Stimulated activated naive B cell treated with anti-CD40 and anti-IgM and Interleukin-4, amounts not matched to agents 10 μg/mL and 1 μg/mL and 100 μg/mL, for 72 hours (primary cell): ENCODE results near the gene FRMD4B.

ENCODE experiments used
- ATAC-seq, 2 donors: fragments of 150-1000 bp; cut with Tn5 transposase; replicated peaks; 2 replicates each; pipeline ENCODE4 v1.10.0; 2021; ENCODE audit warnings: moderate library complexity in 1 of 2
- DNase-seq: peaks from one replicate; pipeline ENCODE4 v3.0.0; 2021
- H3K27ac Mint-ChIP-seq: one replicate; pipeline ENCODE4 v1.8.0; 2022; ENCODE audit warnings: mild to moderate bottlenecking, mixed read lengths
- H3K27me3 Mint-ChIP-seq, 2 donors: one replicate each; pipeline ENCODE4 v1.8.0; 2022; ENCODE audit warnings: mixed read lengths in 2 of 2
- H3K36me3 Mint-ChIP-seq, 2 donors: one replicate each; pipeline ENCODE4 v1.8.0; 2022; ENCODE audit warnings: mixed read lengths in 2 of 2, mild to moderate bottlenecking in 1 of 2
- H3K4me1 Mint-ChIP-seq, 2 donors: one replicate each; pipeline ENCODE4 v1.8.0; 2022; ENCODE audit warnings: mixed read lengths in 2 of 2, mild to moderate bottlenecking in 1 of 2
- H3K4me3 Mint-ChIP-seq, 2 donors: one replicate each; pipeline ENCODE4 v1.8.0; 2022; ENCODE audit warnings: mild to moderate bottlenecking in 2 of 2, mixed read lengths in 2 of 2, moderate library complexity in 1 of 2
- H3K9me3 Mint-ChIP-seq, 2 donors: one replicate each; pipeline ENCODE4 v1.8.0; 2022; ENCODE audit warnings: mixed read lengths in 2 of 2, mild to moderate bottlenecking in 1 of 2

FRMD4B gene

DNA sequence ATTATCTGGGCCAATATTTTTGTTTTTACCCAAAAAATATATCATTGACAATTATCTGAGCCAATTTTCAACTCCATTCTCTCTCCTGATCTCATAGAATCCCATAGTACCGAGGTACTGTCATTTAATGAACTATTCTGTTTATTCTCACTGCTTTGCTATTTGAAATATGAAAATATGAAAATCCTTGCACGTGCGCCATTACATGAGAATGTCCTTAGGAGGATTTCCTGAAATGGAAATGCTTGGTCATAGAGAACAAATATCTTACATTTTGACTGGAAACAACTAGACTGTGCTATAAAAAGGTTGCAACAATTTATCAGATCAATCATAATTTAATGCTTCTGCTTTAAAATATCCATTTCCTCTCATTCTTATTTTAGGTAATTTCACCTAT lies 18.3 kb downstream of the FRMD4B start:
- Mint-ChIP-seq H3K27me3 (peaks cover 0 to 7% of the 10 kb centered on the region in 2 donors), H3K4me1 (peaks cover 14 to 27% of the 10 kb centered on the region in 2 donors), H3K27ac (no peak overlapping the region), H3K9me3 (no peaks in the 10 kb centered on the region), H3K4me3 (no peak overlapping the region), H3K36me3 (no peaks in the 10 kb centered on the region)
- no peak for ATAC-seq
- DNase-seq = no peak

DNA sequence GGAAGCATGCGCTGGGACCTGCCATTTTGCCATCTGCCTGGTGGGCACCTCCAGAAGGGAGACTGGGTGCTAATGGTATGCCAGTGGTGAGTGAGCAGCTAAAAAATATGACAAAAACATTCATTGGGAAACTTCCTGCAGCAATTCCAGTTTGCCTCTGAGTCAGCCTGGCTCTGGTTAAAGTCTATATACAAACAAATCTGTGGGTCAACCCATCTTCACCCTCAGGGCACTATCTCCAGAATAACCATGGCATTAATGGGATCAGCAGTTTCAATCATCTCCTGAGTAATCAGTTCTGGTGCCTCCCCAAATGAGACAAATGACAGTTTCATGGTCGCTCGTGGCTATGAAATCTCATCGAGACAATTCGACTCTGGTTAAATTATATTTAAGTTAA lies 21.5 kb downstream of the FRMD4B start:
- H3K9me3 Mint-ChIP-seq = no peaks in the 10 kb centered on the region
- no peak overlapping the region for H3K4me3 Mint-ChIP-seq
- no peaks in the 10 kb centered on the region for H3K36me3 Mint-ChIP-seq
- H3K27me3 Mint-ChIP-seq = no peaks in the 10 kb centered on the region
- H3K27ac Mint-ChIP-seq = no peak overlapping the region
- DNase-seq (no peak), ATAC-seq (no peak)
- peaks cover 5 to 12% of the 10 kb centered on the region in 2 donors for H3K4me1 Mint-ChIP-seq

DNA sequence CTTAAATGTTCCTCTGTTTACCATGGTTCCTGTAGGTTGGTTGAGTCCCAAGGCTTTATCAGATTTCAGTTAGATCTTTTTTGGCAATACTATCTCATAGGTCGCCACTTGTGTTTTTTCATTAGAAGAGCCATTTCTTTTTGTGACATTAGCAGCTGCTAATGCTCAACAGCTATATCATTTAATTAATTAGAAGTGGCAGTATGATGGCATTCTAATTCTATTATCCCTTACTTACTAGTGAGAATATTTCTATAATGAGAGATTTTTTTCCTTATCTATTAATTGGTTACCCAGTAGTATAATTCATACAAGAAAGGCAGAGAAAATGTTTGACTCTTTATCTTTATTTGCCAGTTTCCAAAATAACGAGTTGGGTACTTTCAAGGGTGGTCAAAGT lies 25.2 kb downstream of the FRMD4B start:
- H3K36me3 Mint-ChIP-seq = peaks cover 0 to 2% of the 10 kb centered on the region in 2 donors
- ATAC-seq (no peak), DNase-seq (no peak)
- H3K4me1 Mint-ChIP-seq = peaks cover 0 to 13% of the 10 kb centered on the region in 2 donors
- no peak overlapping the region for H3K4me3 Mint-ChIP-seq
- H3K27ac Mint-ChIP-seq = no peak overlapping the region
- H3K27me3 Mint-ChIP-seq = no peaks in the 10 kb centered on the region
- peaks cover 5 to 6% of the 10 kb centered on the region in 2 donors for H3K9me3 Mint-ChIP-seq

DNA sequence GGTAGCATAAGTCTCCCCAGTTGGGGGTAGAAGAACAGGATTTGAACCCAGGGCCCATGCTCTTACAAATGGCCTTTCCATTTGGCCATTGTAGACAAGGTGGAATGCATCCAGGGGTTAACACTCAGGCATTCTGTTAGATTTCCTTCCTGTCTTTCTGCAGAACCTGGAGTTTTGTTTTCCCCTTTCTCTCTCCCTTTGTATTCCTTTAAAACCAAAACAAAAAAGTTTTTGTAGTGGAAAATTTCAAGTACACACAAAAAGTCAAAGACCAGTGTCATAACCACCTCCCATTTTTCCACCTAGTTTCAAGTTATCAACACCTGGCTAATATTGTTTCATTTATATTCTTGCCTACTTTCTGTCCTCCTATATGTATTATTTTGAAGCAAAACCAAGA lies 26.0 kb downstream of the FRMD4B start:
- peaks cover 5 to 6% of the 10 kb centered on the region in 2 donors for H3K9me3 Mint-ChIP-seq
- no peak overlapping the region for H3K4me3 Mint-ChIP-seq
- no peak for DNase-seq
- H3K27ac Mint-ChIP-seq = no peak overlapping the region
- peaks cover 0 to 2% of the 10 kb centered on the region in 2 donors for H3K36me3 Mint-ChIP-seq
- H3K4me1 Mint-ChIP-seq = peaks cover 0 to 13% of the 10 kb centered on the region in 2 donors
- no peak for ATAC-seq
- H3K27me3 Mint-ChIP-seq = no peaks in the 10 kb centered on the region

GRCh38 chr3:69359339-69359893 lies 26.5 kb downstream of the FRMD4B start:
- ATAC-seq = no peak
- Mint-ChIP-seq H3K4me3 (no peak overlapping the region), H3K27ac (no peak overlapping the region), H3K27me3 (no peaks in the 10 kb centered on the region), H3K4me1 (peaks cover 0 to 13% of the 10 kb centered on the region in 2 donors), H3K9me3 (peaks cover 5 to 6% of the 10 kb centered on the region in 2 donors), H3K36me3 (peaks cover 0 to 2% of the 10 kb centered on the region in 2 donors)
- DNase-seq = no peak

DNA sequence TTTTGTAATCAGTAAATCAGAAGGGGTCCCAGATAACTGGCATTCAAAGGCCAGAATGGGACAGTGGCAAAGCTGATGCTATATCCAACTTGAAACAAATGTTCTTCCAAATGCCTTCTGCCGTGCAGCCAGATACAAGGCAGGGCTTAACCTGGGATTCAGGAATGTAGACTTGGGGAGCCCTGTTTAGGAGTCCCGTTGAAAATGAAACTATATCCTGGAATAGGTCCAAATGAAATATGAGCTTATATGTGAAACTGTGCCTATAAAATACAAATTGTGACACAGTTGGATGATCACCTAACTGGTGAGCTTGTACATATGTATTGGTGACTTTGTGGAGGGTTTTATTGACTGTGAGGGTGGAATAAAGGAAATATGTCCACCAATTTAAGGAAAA lies 28.7 kb downstream of the FRMD4B start:
- no peak for ATAC-seq
- no peak for DNase-seq
- Mint-ChIP-seq H3K4me3 (no peak overlapping the region), H3K27ac (no peak overlapping the region), H3K27me3 (peaks cover 8 to 13% of the 10 kb centered on the region in 2 donors), H3K4me1 (peaks cover 10 to 30% of the 10 kb centered on the region in 2 donors), H3K36me3 (peaks cover 0 to 2% of the 10 kb centered on the region in 2 donors), H3K9me3 (peaks cover 5 to 6% of the 10 kb centered on the region in 2 donors)

GRCh38 chr3:69354948-69355347 lies 30.9 kb downstream of the FRMD4B start:
- H3K27ac Mint-ChIP-seq = no peak overlapping the region
- H3K9me3 Mint-ChIP-seq = peaks cover 5 to 7% of the 10 kb centered on the region in 2 donors
- DNase-seq (no peak), ATAC-seq (no peak)
- peaks cover 8 to 18% of the 10 kb centered on the region in 2 donors for H3K27me3 Mint-ChIP-seq
- peaks cover 0 to 2% of the 10 kb centered on the region in 2 donors for H3K36me3 Mint-ChIP-seq
- H3K4me3 Mint-ChIP-seq = no peak overlapping the region
- H3K4me1 Mint-ChIP-seq = peaks cover 10 to 31% of the 10 kb centered on the region in 2 donors

DNA sequence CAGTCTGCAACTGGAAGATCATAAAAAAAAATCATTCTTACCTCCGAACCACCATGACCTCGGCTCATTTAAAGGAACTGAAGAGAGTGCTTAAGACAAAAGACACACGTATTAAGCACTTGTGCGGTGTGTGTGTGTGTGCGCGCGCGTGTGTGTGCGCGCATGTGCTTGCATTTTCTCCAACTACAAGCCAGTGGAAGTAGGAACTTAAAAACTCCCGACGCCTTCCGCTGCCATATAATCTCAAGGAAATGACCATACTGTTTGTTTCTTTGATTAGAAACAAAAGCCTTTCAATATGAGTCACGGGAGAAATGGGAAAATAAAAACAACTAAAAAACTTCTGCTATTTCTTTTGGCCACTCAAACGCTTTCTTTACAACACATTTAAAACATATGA lies 32.4 kb downstream of the FRMD4B start:
- no peak overlapping the region for H3K27ac Mint-ChIP-seq
- peak; percentile 59 to 62 for ATAC-seq

GRCh38 chr3:69353088-69353478 lies 32.8 kb downstream of the FRMD4B start:
- no peak overlapping the region for H3K27ac Mint-ChIP-seq
- no peak for ATAC-seq
- peaks cover 8 to 18% of the 10 kb centered on the region in 2 donors for H3K27me3 Mint-ChIP-seq
- H3K9me3 Mint-ChIP-seq = peaks cover 0 to 2% of the 10 kb centered on the region in 2 donors
- no peaks in the 10 kb centered on the region for H3K36me3 Mint-ChIP-seq
- DNase-seq = no peak
- H3K4me1 Mint-ChIP-seq = peaks cover 10 to 31% of the 10 kb centered on the region in 2 donors
- peak overlapping the region; percentile 73 to 80 for H3K4me3 Mint-ChIP-seq

More for the DNA sequence above, 32.4 kb downstream of the FRMD4B start:
- H3K36me3 Mint-ChIP-seq = no peaks in the 10 kb centered on the region
- H3K4me3 Mint-ChIP-seq = peak overlapping the region; percentile 73 to 80
- H3K4me1 Mint-ChIP-seq = peaks cover 10 to 31% of the 10 kb centered on the region in 2 donors
- no peak for DNase-seq
- peaks cover 0 to 2% of the 10 kb centered on the region in 2 donors for H3K9me3 Mint-ChIP-seq
- H3K27me3 Mint-ChIP-seq = peaks cover 8 to 18% of the 10 kb centered on the region in 2 donors

DNA sequence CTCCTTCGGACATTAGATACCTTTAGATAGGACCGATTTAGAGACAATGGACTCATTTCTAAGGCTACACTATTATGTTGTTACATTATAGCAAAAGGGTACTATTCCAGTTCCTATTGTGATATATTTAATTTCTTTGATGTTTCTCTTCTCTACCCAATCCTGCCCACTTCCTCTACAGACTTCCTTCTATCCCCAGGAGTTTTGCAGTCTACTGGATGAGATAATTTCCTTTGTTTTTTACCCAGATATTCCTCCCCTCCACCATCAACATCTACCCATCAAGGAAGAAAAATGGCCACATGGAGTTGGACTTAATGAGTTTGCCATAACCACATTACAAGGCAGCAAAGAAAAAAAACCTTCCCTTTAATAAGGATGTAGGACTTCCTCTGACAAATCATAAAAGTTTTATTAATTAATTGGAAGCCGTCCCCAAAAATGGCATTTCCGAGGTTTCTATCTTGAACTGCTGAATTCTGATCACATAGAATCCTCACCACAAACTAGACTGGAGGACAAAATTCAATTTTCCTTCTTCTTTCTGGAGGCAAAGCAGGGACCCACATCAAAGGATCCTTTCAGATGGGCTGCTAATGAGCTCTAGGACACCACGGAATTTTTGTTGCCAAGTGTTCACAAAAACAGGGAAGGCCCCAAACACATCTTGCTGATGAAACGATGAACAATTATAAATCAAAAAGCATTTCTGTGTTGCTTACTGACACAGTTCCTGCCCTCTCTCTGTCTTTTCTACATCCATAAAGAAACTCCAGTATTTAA lies 33.4 kb downstream of the FRMD4B start:
- ATAC-seq (no peak), DNase-seq (no peak)
- Mint-ChIP-seq H3K4me1 (peaks cover 10 to 27% of the 10 kb centered on the region in 2 donors), H3K36me3 (no peaks in the 10 kb centered on the region), H3K27ac (no peak overlapping the region), H3K9me3 (peaks cover 0 to 2% of the 10 kb centered on the region in 2 donors), H3K4me3 (no peak overlapping the region), H3K27me3 (peaks cover 9 to 18% of the 10 kb centered on the region in 2 donors)

DNA sequence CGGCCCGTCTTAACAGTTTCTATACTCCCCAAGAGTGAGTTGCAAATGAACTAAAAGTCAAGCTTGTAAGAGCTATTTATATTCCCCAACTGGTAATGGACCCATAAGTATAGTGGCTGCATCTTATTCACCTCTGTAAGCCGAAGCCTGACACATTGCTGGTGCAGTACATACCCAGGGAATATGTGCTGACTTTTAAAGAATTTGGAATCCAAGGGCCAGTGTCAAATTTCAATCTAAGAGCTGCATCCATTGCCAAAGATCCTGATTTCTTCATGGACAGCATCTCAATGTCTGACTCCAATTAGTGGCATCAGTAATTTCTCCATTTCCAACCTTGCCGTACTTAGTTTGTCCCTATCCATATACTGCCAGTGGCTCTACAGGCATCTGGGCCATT lies 42.0 kb downstream of the FRMD4B start:
- no peak for ATAC-seq
- peaks cover 0 to 8% of the 10 kb centered on the region in 2 donors for H3K4me1 Mint-ChIP-seq
- H3K27ac Mint-ChIP-seq = no peak overlapping the region
- peaks cover 3 to 7% of the 10 kb centered on the region in 2 donors for H3K9me3 Mint-ChIP-seq
- no peak for DNase-seq
- H3K27me3 Mint-ChIP-seq = peaks cover 3 to 5% of the 10 kb centered on the region in 2 donors
- no peak overlapping the region for H3K4me3 Mint-ChIP-seq
- peaks cover 0 to 2% of the 10 kb centered on the region in 2 donors for H3K36me3 Mint-ChIP-seq

DNA sequence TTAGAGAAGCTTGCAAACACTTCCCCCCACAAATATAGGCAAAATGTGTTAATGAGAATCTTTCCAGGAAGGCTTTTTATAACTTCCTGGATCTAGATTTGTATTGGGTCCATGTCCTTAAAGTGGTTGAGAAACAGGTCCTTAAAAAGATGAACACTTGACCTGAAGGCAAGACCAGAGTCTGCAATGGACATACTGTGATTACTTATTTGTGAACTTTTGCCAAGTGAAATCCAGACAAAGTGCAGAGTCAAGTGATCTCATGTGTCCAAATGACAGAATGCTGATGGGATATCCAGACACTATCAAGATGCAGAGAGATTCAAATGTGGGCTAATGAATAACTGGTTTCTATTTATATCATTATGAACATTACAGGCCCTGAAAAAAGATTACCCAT lies 43.8 kb downstream of the FRMD4B start:
- Mint-ChIP-seq H3K9me3 (peaks cover 3 to 9% of the 10 kb centered on the region in 2 donors), H3K4me3 (no peak overlapping the region), H3K27me3 (no peaks in the 10 kb centered on the region), H3K27ac (no peak overlapping the region), H3K4me1 (peaks cover 0 to 11% of the 10 kb centered on the region in 2 donors), H3K36me3 (peaks cover 0 to 2% of the 10 kb centered on the region in 2 donors)
- DNase-seq = no peak
- no peak for ATAC-seq

DNA sequence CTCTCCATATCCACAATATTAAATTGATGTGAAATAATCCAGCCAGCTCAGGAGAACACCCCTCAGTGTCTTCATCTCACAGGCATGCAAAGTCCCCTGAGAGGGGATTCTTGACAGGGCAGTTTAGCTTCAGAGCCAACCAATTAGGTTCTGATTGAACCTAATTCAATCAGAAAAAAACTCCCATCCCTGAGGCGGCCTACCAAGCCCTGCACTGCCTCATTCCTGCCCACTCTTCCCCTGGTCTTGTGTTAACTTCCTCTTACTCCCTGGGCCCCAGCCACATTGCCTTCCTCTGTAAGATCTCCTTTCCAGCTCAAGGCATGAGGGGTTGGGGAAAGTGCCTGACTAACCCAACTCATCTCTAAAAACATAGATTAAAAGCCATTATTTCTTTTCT lies 46.1 kb downstream of the FRMD4B start:
- Mint-ChIP-seq H3K9me3 (peaks cover 0 to 4% of the 10 kb centered on the region in 2 donors), H3K4me3 (no peak overlapping the region), H3K27ac (no peak overlapping the region), H3K36me3 (no peaks in the 10 kb centered on the region), H3K4me1 (peaks cover 0 to 12% of the 10 kb centered on the region in 2 donors), H3K27me3 (peaks cover 0 to 1% of the 10 kb centered on the region in 2 donors)
- no peak for DNase-seq
- no peak for ATAC-seq

GRCh38 chr3:69338911-69339310 lies 47.0 kb downstream of the FRMD4B start:
- ATAC-seq = no peak
- H3K9me3 Mint-ChIP-seq = peaks cover 0 to 2% of the 10 kb centered on the region in 2 donors
- no peak overlapping the region for H3K4me3 Mint-ChIP-seq

GRCh38 chr3:69332934-69333333 lies 53.0 kb downstream of the FRMD4B start:
- H3K27me3 Mint-ChIP-seq = peaks cover 4 to 5% of the 10 kb centered on the region in 2 donors
- no peak overlapping the region for H3K4me3 Mint-ChIP-seq
- no peak for ATAC-seq
- no peak for DNase-seq
- H3K27ac Mint-ChIP-seq = no peak overlapping the region
- H3K9me3 Mint-ChIP-seq = peaks cover 0 to 2% of the 10 kb centered on the region in 2 donors
- no peaks in the 10 kb centered on the region for H3K36me3 Mint-ChIP-seq
- H3K4me1 Mint-ChIP-seq = peaks cover 3 to 20% of the 10 kb centered on the region in 2 donors

More at GRCh38 chr3:69338911-69339310, 47.0 kb downstream of the FRMD4B start:
- H3K27ac Mint-ChIP-seq = no peak overlapping the region
- peaks cover 0 to 4% of the 10 kb centered on the region in 2 donors for H3K27me3 Mint-ChIP-seq
- no peak for DNase-seq
- peaks cover 0 to 15% of the 10 kb centered on the region in 2 donors for H3K4me1 Mint-ChIP-seq
- no peaks in the 10 kb centered on the region for H3K36me3 Mint-ChIP-seq
